Ishikawa (cell line): ENCODE results near the gene COMMD3.

Experiments used
- CEBPB ChIP-seq: IDR thresholded peaks from 2 replicates; pipeline ENCODE4 v1.6.1; 2012
- CREB1 ChIP-seq: IDR thresholded peaks from 2 replicates; pipeline ENCODE4 v1.6.1; 2012; ENCODE audit warnings: low read depth
- EGR1 ChIP-seq: IDR thresholded peaks from 2 replicates; pipeline ENCODE4 v1.6.1; 2012
- EP300 ChIP-seq: IDR thresholded peaks from 2 replicates; pipeline ENCODE4 v1.6.1; 2012; ENCODE audit warnings: borderline replicate concordance
- FOXM1 ChIP-seq: IDR thresholded peaks from 2 replicates; pipeline ENCODE4 v1.6.1; 2012; ENCODE audit warnings: low read depth, borderline replicate concordance
- MAX ChIP-seq: IDR thresholded peaks from 2 replicates; pipeline ENCODE4 v1.6.1; 2012
- NFIC ChIP-seq: IDR thresholded peaks from 2 replicates; pipeline ENCODE4 v1.6.1; 2012
- RAD21 ChIP-seq: IDR thresholded peaks from 2 replicates; pipeline ENCODE4 v1.6.1; 2012; ENCODE audit warnings: low read depth
- REST ChIP-seq: IDR thresholded peaks from 2 replicates; pipeline ENCODE4 v1.6.1; 2012; ENCODE audit warnings: low read depth, mild to moderate bottlenecking
- TAF1 ChIP-seq: IDR thresholded peaks from 2 replicates; pipeline ENCODE4 v1.6.1; 2012; ENCODE audit warnings: low read depth, mild to moderate bottlenecking
- TCF12 ChIP-seq: IDR thresholded peaks from 2 replicates; pipeline ENCODE4 v1.6.1; 2012; ENCODE audit warnings: low read depth
- TEAD4 ChIP-seq: IDR thresholded peaks from 2 replicates; pipeline ENCODE4 v1.6.1; 2012
- USF1 ChIP-seq: IDR thresholded peaks from 2 replicates; pipeline ENCODE4 v1.6.1; 2012
- YY1 ChIP-seq: IDR thresholded peaks from 2 replicates; pipeline ENCODE4 v1.6.1; 2012; ENCODE audit warnings: low read depth
- ZBTB7A ChIP-seq: IDR thresholded peaks from 2 replicates; pipeline ENCODE4 v1.6.1; 2012; ENCODE audit warnings: low read depth

COMMD3 gene

GRCh38 chr10:22366435-22366703 lies 50.2 kb downstream of the COMMD3 start:
- no peak for TF ChIP-seq YY1
- no peak for TF ChIP-seq MAX
- no peak for TF ChIP-seq ZBTB7A
- no peak for TF ChIP-seq TEAD4
- TF ChIP-seq TAF1 = no peak
- no peak for TF ChIP-seq USF1
- no peak for TF ChIP-seq CREB1
- no peak for TF ChIP-seq RAD21
- TF ChIP-seq NFIC = no peak
- no peak for TF ChIP-seq REST
- no peak for TF ChIP-seq EP300

- TF ChIP-seq YY1 = no peak
- no peak for TF ChIP-seq TAF1
- TF ChIP-seq MAX = no peak
- no peak for TF ChIP-seq CEBPB
- TF ChIP-seq ZBTB7A = no peak
- no peak for TF ChIP-seq REST
- no peak for TF ChIP-seq NFIC
- no peak for TF ChIP-seq FOXM1
- no peak for TF ChIP-seq USF1
Observed at GRCh38 chr10:22366771-22367170, 50.6 kb downstream of the COMMD3 start.

GRCh38 chr10:22367471-22367870 lies 51.3 kb downstream of the COMMD3 start:
- TF ChIP-seq NFIC = no peak
- TF ChIP-seq USF1 = no peak
- TF ChIP-seq YY1 = no peak
- TF ChIP-seq ZBTB7A = no peak
- no peak for TF ChIP-seq CEBPB
- TF ChIP-seq FOXM1 = no peak
- no peak for TF ChIP-seq REST
- TF ChIP-seq TCF12 = no peak
- no peak for TF ChIP-seq TAF1
- TF ChIP-seq MAX = no peak
- no peak for TF ChIP-seq RAD21
- no peak for TF ChIP-seq EP300
- TF ChIP-seq EGR1 = no peak
- TF ChIP-seq CREB1 = no peak
- no peak for TF ChIP-seq TEAD4

- TF ChIP-seq TAF1 (no peak), CEBPB (no peak), NFIC (no peak), YY1 (no peak), RAD21 (no peak), TEAD4 (no peak), FOXM1 (no peak), MAX (no peak), EGR1 (no peak), CREB1 (no peak), EP300 (no peak), ZBTB7A (no peak), REST (no peak), USF1 (no peak)
Observed at GRCh38 chr10:22368402-22368801, 52.2 kb downstream of the COMMD3 start.
